Adrenal gland (tissue), 5 donors: ENCODE measurements around the gene NUDT2.

ENCODE experiments used
- CTCF ChIP-seq, 6 experiments: fragments of 450-650 bp in 4 of 6; fragments of 200-600 bp in 2 of 6; sonication (generic) in 1 of 6; IDR thresholded peaks; 1 replicate in 5 of 6; 2 replicates in 1 of 6; pipeline versions ENCODE4 v1.5.1 to v1.8.0; 2016 to 2021; ENCODE audit warnings: antibody characterized with exemption in 6 of 6, mild to moderate bottlenecking in 2 of 6, moderate library complexity in 1 of 6
- POLR2A ChIP-seq, 2 donors: fragments of 450-650 bp; IDR thresholded peaks; one replicate each; pipeline ENCODE4 v1.6.1; 2017; ENCODE audit warnings: antibody characterized with exemption in 2 of 2, mild to moderate bottlenecking in 2 of 2, moderate library complexity in 1 of 2
- donor health status: DM: no; HTN: no; CAD: no.

DNA sequence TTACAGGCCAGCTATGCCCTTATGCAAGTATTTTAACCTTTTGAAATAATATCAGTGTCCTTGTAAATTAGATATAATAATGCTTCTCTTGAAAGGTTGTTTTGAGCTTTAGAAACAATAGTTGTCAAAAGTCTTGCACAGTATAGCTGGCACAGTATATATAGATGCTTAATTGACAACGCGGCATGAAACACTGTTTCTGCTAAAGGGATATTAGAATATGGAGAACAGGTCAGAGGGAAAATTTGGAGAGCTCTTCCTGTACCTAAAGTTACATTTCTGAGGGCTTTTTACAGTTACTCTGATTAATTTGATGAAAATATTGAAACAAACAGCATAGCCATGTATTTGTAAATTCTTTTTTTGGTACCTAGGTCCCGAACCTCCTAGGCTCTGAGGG is 4.5 kb downstream of the NUDT2 start:
- no peak for TF ChIP-seq POLR2A (IDR thresholded peaks at IDR 0.05)
- no peak for TF ChIP-seq CTCF (IDR thresholded peaks at IDR 0.05)
